PC-3 (cell line): ENCODE data around the gene ANKS1B.

ENCODE experiments used
- EZH2 ChIP-seq: fragments of 300-600 bp; sonication (generic); IDR thresholded peaks from one replicate; pipeline ENCODE4 v1.6.1; 2017; ENCODE audit warnings: antibody characterized with exemption, mild to moderate bottlenecking, low read length; ENCODE audit not compliant: unreplicated experiment
- TF ChIP-seq, protein P1 (sequence below): fragments of 300-600 bp; sonication (generic); conservative IDR thresholded peaks from 2 replicates; pipeline ENCODE4 v1.5.1; 2017; ENCODE audit warnings: antibody characterized with exemption, low read depth, mild to moderate bottlenecking, low read length

GRCh38 chr12:99476956-99477355 is 507.8 kb downstream of the ANKS1B start:
- TF ChIP-seq, protein P1, sequence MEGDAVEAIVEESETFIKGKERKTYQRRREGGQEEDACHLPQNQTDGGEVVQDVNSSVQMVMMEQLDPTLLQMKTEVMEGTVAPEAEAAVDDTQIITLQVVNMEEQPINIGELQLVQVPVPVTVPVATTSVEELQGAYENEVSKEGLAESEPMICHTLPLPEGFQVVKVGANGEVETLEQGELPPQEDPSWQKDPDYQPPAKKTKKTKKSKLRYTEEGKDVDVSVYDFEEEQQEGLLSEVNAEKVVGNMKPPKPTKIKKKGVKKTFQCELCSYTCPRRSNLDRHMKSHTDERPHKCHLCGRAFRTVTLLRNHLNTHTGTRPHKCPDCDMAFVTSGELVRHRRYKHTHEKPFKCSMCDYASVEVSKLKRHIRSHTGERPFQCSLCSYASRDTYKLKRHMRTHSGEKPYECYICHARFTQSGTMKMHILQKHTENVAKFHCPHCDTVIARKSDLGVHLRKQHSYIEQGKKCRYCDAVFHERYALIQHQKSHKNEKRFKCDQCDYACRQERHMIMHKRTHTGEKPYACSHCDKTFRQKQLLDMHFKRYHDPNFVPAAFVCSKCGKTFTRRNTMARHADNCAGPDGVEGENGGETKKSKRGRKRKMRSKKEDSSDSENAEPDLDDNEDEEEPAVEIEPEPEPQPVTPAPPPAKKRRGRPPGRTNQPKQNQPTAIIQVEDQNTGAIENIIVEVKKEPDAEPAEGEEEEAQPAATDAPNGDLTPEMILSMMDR, result no peak
- no peak for TF ChIP-seq EZH2
